ENCODE results near the gene NFE2.
"Not testable (repeated sequence)": the region's sequence is repeated elsewhere in the genome, so short reads cannot be mapped to it uniquely, and the experiment has no call there.

Gene NFE2

GRCh38 chr12:54285150-54286041, 15.4 kb downstream of the NFE2 start:
- 0 out of 2 replicates have a peak, but pooled peaks have one; percentile 30 for TF ChIP-seq JUND (IDR thresholded peaks at IDR 0.05; ENCODE audit: low read depth)
- in situ Hi-C loops (cut with HindIII; ENCODE audit: low pct_unique_long_range_greater_than_20kb, low sequenced_read_pairs): no loop called here
- DNase-seq (ENCODE audit: low read depth in 1 of 2, low spot score in 1 of 2): no peak

GRCh38 chr12:54284070-54284780, 16.6 kb downstream of the NFE2 start:
- in situ Hi-C loops (cut with HindIII; ENCODE audit: low pct_unique_long_range_greater_than_20kb, low sequenced_read_pairs): not testable (repeated sequence)

GRCh38 chr12:54282949-54283593, 17.7 kb downstream of the NFE2 start:
- peak in 1 of 2 experiments; percentile 23 for DNase-seq (ENCODE audit: low read depth in 1 of 2, low spot score in 1 of 2)
- no peak for TF ChIP-seq JUND (IDR thresholded peaks at IDR 0.05; ENCODE audit: low read depth)
- in situ Hi-C loops (cut with HindIII; ENCODE audit: low pct_unique_long_range_greater_than_20kb, low sequenced_read_pairs): no loop called here

More at GRCh38 chr12:54284070-54284780, 16.6 kb downstream of the NFE2 start:
- DNase-seq (ENCODE audit: low read depth in 1 of 2, low spot score in 1 of 2): not testable (repeated sequence)

- DNase-seq (ENCODE audit: low read depth in 1 of 2, low spot score in 1 of 2); in situ Hi-C loops (cut with HindIII; ENCODE audit: low pct_unique_long_range_greater_than_20kb, low sequenced_read_pairs): not testable (repeated sequence)
Measured at GRCh38 chr12:54281694-54282093, 19.1 kb downstream of the NFE2 start.

DNA sequence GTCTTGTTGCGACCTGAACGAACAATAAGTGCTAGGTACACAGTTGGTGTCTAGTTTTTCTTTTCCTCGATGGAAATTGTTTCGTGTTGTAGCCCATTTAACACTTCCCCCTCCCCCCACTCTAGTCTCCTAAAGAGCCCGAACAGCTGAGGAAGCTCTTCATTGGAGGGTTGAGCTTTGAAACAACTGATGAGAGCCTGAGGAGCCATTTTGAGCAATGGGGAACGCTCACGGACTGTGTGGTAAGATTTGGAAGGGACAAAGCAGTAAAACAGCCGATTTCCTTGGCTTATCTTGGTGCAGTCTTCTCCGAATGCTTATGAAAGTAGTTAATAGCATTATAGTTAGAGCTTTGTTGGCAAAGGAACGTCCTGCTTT, 19.6 kb downstream of the NFE2 start:
- DNase-seq (ENCODE audit: low read depth in 1 of 2, low spot score in 1 of 2); in situ Hi-C loops (cut with HindIII; ENCODE audit: low pct_unique_long_range_greater_than_20kb, low sequenced_read_pairs): not testable (repeated sequence)

DNA sequence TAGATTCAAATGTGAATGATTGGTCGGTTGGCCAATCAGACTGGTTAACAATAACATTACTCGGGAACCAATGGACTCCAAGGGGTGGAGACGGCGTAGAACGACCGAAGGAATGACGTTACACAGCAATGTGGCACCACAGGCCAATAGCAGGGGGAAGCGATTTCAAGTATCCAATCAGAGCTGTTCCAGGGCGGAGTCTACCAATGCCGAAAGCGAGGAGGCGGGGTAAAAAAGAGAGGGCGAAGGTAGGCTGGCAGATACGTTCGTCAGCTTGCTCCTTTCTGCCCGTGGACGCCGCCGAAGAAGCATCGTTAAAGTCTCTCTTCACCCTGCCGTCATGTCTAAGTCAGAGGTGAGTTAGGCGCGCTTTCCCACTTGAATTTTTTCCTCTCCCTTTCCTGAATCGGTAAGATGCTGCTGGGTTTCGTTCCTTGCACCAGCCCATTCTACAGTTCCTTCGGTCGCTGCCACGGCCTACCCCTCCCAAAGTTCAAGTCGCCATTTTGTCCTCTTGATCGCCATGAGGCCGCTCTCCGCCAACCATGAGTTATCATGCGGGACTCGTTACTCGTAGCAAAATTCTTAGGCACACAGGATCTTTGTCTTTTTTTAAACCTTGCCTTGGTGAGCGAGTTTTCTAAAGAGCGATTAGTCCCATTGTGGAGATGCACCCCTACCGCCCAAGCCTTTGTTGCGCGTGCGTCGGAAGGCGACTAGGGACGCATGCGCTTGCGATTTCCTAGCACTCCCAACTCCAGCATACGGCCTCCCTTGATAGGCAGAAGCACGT, 20.2 kb downstream of the NFE2 start, which contains the start of gene HNRNPA1:
Gene HNRNPA1, plus strand, starts transcription at position 259 of the 793 bp plus-strand sequence. Its CDS starts 82 bp downstream, at position 341.
- in situ Hi-C loops (cut with HindIII; ENCODE audit: low pct_unique_long_range_greater_than_20kb, low sequenced_read_pairs): no loop called here
- peak; percentile 96 to 100 for DNase-seq (ENCODE audit: low read depth in 1 of 2, low spot score in 1 of 2)
- TF ChIP-seq JUND (IDR thresholded peaks at IDR 0.05; ENCODE audit: low read depth): no peak

- in situ Hi-C loops (cut with HindIII; ENCODE audit: low pct_unique_long_range_greater_than_20kb, low sequenced_read_pairs): no loop called here
- no peak for TF ChIP-seq JUND (IDR thresholded peaks at IDR 0.05; ENCODE audit: low read depth)
- DNase-seq (ENCODE audit: low read depth in 1 of 2, low spot score in 1 of 2): peak; percentile 94 to 100
Measured at GRCh38 chr12:54279632-54280467, 21.0 kb downstream of the NFE2 start, which contains the start of gene CBX5. Gene CBX5 (minus strand): TSS chr12:54280122. CDS start chr12:54257650, 22,472 bp downstream.

- TF ChIP-seq JUND (IDR thresholded peaks at IDR 0.05; ENCODE audit: low read depth): no peak
- DNase-seq (ENCODE audit: low read depth in 1 of 2, low spot score in 1 of 2): no peak
- in situ Hi-C loops (cut with HindIII; ENCODE audit: low pct_unique_long_range_greater_than_20kb, low sequenced_read_pairs): no loop called here
Measured at GRCh38 chr12:54279227-54279631, 21.6 kb downstream of the NFE2 start.

DNA sequence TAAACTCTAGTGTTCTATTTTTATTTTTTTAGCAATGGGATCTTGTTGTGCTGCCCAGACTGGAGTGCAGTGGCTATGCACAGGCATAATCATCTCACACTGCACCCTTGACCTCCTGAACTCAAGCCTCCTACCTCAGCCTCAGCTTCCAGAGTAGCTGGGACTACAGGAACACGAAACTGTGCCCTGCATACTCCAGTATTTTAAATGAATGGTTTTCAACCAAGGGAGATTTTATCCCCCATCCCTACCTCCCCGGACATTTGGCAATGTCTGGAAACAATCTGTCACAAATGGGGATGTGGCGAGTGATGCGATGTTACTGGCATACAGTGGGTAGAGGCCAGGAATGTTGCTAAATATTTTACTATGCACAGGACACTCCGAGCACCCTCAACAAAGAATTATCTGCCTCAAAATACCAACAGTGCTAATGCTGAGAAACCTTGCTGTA, 23.0 kb downstream of the NFE2 start:
- no peak for TF ChIP-seq JUND (IDR thresholded peaks at IDR 0.05; ENCODE audit: low read depth)
- peak in 1 of 2 experiments; percentile 28 for DNase-seq (ENCODE audit: low read depth in 1 of 2, low spot score in 1 of 2)
- in situ Hi-C loops (cut with HindIII; ENCODE audit: low pct_unique_long_range_greater_than_20kb, low sequenced_read_pairs): no loop called here

DNA sequence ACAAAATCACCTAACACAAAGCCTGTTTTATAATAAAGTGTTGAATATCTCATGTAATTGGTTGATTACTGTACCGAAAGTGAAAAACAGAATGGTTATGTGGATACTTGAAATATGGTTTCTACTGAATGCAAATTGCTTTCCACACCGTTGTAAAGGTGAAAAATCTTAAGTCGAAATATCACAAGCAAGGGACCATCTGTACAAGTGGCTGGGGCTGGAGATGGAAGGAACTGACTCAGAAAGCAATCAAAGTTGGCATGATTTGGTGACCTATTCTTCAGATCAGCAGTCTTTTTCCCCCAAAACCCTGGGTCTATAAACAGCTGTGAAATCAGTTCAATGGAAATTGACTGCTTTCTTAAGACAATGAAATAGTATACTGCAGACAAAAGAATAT, 24.4 kb downstream of the NFE2 start:
- DNase-seq (ENCODE audit: low read depth in 1 of 2, low spot score in 1 of 2): no peak
- in situ Hi-C loops (cut with HindIII; ENCODE audit: low pct_unique_long_range_greater_than_20kb, low sequenced_read_pairs): no loop called here
- no peak for TF ChIP-seq JUND (IDR thresholded peaks at IDR 0.05; ENCODE audit: low read depth)

DNA sequence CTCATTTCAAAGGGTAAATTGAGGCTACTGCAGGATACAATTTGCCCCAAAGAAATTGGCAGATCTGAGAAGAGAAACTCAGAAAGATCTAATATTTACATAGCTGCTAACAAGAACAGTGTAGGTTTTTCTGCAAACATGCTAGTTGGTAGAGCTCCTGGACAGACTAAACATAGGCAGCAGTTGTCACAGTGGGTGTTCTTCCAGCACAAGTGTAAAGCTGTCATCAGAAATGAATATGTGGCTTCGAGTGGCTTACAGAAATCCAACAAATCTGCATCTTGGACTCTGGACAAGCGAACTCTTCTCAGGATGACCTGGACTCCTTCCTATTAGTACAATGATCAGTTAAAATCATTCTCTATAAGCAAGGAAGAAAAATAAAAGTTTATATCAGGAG, 26.8 kb downstream of the NFE2 start:
- in situ Hi-C loops (cut with HindIII; ENCODE audit: low pct_unique_long_range_greater_than_20kb, low sequenced_read_pairs): no loop called here
- TF ChIP-seq JUND (IDR thresholded peaks at IDR 0.05; ENCODE audit: low read depth): no peak
- DNase-seq (ENCODE audit: low read depth in 1 of 2, low spot score in 1 of 2): no peak

All from T47D (cell line).